ENCODE data around the gene COLEC11.

- TF ChIP-seq CTCF (IDR thresholded peaks at IDR 0.05) (no peak), POLR2A (IDR thresholded peaks at IDR 0.05) (no peak), EP300 (IDR thresholded peaks at IDR 0.05) (no peak), POLR2AphosphoS5 (IDR thresholded peaks at IDR 0.05) (no peak)
These were observed 47.8 kb downstream of the COLEC11 start for GRCh38 chr2:3642521-3643215.
